Loucy (cell line): ENCODE data around the gene UBE2Q2.

ENCODE experiments used
- EZH2phosphoT487 ChIP-seq: fragments of 200-600 bp; IDR thresholded peaks from 2 replicates; pipeline ENCODE4 v1.6.1; 2018; ENCODE audit warnings: antibody characterized with exemption, mild to moderate bottlenecking, moderate library complexity, borderline replicate concordance
- TF ChIP-seq, protein P1 (sequence below): fragments of 200-600 bp; sonication (generic); conservative IDR thresholded peaks from 2 replicates; pipeline ENCODE4 v1.5.1; 2014; ENCODE audit warnings: mild to moderate bottlenecking, antibody characterized with exemption, low read length

DNA sequence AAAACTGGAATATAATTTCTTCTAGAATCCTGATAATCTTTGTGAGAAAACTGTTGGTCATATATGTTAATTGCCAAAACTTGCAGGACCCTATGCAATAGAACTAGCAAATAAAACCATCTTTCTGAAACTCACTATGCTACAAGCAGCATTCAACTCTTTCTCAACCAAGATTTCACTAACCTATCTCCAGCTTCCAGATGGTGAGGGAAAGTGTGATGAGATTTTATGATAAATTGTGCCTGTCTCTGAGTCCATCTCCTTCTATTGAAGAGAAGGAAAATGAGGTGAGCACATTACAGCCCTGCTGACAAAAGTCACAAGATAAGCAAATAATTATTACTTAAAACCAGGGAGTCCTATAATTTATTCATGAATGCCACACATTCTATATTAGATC lies 44.1 kb upstream of the UBE2Q2 start:
- TF ChIP-seq, protein P1, sequence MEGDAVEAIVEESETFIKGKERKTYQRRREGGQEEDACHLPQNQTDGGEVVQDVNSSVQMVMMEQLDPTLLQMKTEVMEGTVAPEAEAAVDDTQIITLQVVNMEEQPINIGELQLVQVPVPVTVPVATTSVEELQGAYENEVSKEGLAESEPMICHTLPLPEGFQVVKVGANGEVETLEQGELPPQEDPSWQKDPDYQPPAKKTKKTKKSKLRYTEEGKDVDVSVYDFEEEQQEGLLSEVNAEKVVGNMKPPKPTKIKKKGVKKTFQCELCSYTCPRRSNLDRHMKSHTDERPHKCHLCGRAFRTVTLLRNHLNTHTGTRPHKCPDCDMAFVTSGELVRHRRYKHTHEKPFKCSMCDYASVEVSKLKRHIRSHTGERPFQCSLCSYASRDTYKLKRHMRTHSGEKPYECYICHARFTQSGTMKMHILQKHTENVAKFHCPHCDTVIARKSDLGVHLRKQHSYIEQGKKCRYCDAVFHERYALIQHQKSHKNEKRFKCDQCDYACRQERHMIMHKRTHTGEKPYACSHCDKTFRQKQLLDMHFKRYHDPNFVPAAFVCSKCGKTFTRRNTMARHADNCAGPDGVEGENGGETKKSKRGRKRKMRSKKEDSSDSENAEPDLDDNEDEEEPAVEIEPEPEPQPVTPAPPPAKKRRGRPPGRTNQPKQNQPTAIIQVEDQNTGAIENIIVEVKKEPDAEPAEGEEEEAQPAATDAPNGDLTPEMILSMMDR, result no peak
- no peak for TF ChIP-seq EZH2phosphoT487
